Measurements from ENCODE around the gene AHNAK2.

Gene AHNAK2

DNA sequence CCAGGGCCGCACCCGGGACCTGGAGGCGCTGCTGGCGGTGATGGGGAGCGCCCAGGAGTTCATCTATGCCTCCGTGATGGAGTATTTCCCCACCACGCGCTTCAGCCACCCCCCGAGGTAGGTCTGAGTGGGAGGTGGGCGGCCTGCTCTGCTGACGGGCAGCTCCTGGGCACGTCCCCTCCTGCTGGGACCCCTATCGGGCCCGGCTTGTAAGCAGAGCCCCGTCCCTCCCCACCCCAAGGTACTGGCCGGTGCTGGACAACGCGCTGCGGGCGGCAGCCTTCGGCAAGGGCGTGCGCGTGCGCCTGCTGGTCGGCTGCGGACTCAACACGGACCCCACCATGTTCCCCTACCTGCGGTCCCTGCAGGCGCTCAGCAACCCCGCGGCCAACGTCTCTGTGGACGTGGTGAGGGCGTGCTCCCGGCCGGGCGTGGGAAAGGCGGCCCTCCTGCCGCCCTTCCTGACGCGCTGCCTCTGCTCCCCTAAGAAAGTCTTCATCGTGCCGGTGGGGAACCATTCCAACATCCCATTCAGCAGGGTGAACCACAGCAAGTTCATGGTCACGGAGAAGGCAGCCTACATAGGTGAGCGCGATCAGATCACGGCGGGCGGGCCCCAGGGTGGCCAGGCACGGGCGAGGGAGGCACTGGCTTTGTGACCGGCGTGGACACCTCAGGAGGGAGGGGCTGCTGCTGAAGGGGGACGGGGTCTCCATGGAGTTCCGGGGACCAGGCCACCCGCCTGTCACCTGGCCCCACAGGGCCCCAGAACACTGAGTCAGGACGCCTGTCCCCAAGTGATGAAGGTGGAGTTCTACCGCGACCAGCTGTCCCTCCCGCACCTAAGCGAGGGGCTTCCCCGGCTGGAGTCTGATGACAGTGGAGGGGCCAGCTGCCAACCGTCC, 46.2 kb downstream of the AHNAK2 start:
- TF ChIP-seq, protein P1, sequence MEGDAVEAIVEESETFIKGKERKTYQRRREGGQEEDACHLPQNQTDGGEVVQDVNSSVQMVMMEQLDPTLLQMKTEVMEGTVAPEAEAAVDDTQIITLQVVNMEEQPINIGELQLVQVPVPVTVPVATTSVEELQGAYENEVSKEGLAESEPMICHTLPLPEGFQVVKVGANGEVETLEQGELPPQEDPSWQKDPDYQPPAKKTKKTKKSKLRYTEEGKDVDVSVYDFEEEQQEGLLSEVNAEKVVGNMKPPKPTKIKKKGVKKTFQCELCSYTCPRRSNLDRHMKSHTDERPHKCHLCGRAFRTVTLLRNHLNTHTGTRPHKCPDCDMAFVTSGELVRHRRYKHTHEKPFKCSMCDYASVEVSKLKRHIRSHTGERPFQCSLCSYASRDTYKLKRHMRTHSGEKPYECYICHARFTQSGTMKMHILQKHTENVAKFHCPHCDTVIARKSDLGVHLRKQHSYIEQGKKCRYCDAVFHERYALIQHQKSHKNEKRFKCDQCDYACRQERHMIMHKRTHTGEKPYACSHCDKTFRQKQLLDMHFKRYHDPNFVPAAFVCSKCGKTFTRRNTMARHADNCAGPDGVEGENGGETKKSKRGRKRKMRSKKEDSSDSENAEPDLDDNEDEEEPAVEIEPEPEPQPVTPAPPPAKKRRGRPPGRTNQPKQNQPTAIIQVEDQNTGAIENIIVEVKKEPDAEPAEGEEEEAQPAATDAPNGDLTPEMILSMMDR (conservative IDR thresholded peaks at IDR 0.05; ENCODE audit: low read depth, low read length): no peak
- H3K4me3 ChIP-seq (ENCODE audit: low read depth, low read length): no peak overlapping the region
- DNase-seq (ENCODE audit: low read depth): no peak

DNA sequence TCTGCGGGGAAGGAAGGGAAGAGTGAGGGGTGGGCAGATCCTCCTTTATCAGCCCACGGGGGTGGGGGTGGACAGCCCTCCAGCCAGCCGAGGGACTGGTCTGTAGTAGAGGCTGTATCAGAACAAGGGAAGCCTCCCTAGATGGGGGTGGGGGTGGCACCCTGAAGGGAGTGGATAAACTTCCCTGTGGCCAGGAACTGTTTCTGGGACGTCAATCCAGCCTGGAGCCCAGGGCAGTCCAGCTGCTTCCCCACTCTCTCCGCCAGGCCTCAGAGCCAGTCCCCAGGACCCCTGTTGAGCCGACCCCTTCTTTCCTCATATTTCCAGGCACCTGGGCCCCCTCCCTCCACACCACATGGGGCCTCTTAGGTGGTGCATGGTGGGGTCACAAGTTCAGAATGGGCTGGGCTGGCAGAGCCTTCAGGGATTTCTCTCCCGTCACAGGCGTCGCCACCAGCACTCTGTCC, 46.8 kb downstream of the AHNAK2 start:
- TF ChIP-seq, protein P1 (conservative IDR thresholded peaks at IDR 0.05; ENCODE audit: low read depth, low read length): no peak
- DNase-seq (ENCODE audit: low read depth): no peak
- no peak overlapping the region for H3K4me3 ChIP-seq (ENCODE audit: low read depth, low read length)

DNA sequence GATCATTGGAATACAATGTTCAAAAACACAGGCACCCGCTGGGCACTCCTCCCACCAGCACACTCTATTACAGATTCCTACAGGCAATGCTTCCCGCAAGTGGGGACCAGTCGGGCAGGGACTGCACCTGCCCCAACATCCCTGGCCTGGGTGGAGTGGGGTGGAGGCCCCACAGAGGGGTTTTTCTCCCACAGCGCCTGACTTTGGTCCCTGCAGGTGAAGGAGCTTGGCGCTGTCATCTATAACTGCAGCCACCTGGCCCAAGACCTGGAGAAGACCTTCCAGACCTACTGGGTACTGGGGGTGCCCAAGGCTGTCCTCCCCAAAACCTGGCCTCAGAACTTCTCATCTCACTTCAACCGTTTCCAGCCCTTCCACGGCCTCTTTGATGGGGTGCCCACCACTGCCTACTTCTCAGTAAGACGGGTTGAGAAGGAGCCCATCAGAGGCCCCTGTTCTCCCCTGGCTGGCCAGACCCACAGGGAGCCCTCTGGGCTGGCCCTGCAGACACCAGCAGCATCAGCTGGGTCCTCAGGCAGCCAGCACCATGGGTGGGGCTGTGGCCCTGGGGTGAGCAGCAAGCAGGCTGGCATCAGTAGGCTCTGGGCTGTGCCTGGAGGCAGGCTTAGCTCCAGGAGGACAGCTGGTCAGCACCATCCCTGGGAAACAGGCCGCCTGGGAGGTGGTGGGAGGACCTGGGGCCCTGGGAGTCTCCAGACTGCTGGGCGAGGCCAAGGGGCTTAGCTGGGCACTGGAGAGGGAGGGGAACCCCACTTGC, 47.5 kb downstream of the AHNAK2 start:
- TF ChIP-seq, protein P1 (conservative IDR thresholded peaks at IDR 0.05; ENCODE audit: low read depth, low read length): no peak
- DNase-seq (ENCODE audit: low read depth): no peak
- no peak overlapping the region for H3K4me3 ChIP-seq (ENCODE audit: low read depth, low read length)

DNA sequence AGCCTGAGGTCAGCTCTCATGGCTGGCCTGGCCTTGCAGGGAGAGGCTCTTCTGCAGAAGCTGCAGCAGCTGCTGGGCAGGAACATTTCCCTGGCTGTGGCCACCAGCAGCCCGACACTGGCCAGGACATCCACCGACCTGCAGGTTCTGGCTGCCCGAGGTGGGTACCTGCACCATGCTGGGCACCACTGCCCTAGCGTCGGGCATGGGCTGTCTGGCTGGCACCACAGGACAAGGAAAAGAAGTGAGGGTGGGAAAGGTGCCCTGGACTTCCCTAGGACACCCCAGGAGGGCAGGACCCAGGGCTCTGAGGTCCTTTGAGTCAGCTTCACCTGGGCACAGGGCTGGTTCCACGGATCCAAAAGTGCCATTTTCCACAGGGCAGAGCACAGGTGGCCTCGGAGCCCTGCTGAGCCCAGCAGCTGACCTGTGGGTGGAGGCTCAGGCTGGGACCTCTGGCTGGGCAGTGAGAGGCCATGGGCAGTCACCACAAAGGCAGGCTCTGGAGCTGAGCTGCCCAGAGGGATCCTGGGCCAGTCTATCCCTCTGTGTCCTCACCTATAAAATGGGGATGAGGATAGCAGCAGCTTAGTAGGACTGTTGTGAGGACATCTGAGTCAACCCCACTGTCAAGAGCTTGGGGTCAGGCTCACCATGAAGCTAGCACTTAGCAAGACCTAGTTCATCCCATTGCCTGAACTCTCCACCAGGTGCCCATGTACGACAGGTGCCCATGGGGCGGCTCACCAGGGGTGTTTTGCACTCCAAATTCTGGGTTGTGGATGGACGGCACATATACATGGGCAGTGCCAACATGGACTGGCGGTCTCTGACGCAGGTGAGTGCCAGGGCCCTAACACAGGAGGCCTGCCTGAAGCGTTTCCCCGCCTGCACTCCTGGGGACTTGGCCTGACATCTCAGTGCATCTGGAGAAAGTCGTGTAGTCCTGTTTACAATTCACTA, 48.6 kb downstream of the AHNAK2 start:
- DNase-seq (ENCODE audit: low read depth): no peak
- no peak overlapping the region for H3K4me3 ChIP-seq (ENCODE audit: low read depth, low read length)
- TF ChIP-seq, protein P1 (conservative IDR thresholded peaks at IDR 0.05; ENCODE audit: low read depth, low read length): no peak

DNA sequence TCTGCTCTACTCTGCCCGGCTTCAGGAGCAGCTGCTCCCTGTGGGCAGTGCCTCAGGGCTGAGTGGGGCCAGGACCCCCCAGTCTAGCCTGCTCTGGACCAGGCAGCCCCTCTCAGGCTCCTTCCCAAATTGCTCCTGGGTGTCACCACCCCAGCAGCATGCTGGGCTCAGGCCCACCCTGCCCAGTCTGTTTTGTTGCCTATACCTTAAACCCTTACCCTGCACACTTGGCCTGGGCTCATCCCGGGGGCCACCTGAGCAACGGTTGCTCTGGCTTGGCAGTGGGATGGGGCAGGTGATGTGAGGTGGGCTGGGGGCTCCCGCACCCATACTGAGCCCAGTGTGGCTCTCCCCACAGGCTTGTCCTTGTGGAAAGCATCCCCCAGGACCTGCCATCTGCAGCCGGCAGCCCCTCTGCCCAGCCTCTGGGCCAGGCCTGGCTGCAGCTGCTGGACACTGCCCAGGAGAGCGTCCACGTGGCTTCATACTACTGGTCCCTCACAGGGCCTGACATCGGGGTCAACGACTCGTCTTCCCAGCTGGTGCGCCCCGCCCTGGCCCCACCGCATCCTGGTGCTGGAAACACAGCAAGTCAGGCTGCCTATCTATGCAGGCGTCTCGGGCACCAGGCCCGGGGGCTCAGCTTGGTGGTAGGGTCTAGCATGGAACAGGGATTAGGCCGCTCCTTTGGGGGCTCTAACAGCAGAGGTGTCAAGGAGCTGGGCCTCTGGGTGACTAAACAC, 49.6 kb downstream of the AHNAK2 start:
- TF ChIP-seq, protein P1 (conservative IDR thresholded peaks at IDR 0.05; ENCODE audit: low read depth, low read length): no peak
- H3K4me3 ChIP-seq (ENCODE audit: low read depth, low read length): no peak overlapping the region
- no peak for DNase-seq (ENCODE audit: low read depth)

DNA sequence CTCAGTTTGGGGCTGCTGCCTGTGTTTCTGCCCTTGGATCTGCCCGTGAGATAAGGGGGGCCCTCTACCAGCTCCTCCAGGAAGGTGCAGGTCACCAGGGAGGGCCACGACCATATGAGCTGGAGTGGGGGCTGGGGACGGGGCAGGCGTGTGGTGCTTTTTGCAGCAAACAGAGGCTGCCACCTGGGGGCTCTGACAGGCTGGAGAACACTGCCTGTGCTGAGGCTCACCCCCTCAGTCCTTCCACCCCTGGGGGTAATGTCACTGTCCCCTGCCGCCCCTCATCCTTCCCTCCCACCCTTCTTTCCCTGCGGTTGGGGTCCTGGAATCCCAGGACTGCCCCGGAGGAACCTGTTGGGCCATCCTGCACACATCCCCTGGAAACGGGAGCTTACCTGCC, 50.3 kb downstream of the AHNAK2 start:
- H3K4me3 ChIP-seq (ENCODE audit: low read depth, low read length): no peak overlapping the region
- DNase-seq (ENCODE audit: low read depth): no peak
- TF ChIP-seq, protein P1 (conservative IDR thresholded peaks at IDR 0.05; ENCODE audit: low read depth, low read length): no peak
